BJ (cell line): ENCODE measurements around the gene ANKH. TPM values are rescaled to one million over a fixed set of nuclear protein-coding genes. Genes with fewer than 3 reads are reported as not detected.

Experiments
- CTCF ChIA-PET: fragments of 350-600 bp; formaldehyde crosslinking; extraction: SDS; loops from one replicate; lab custom pipeline; 2021; ENCODE audit warnings: antibody characterized with exemption, inconsistent platforms; lab: Yijun Ruan, JAX
- POLR2A ChIA-PET: fragments of 300-600 bp; sonication (Branson Sonifier 250); formaldehyde crosslinking; extraction: SDS; loops from one replicate; lab custom pipeline; 2021; ENCODE audit warnings: antibody characterized with exemption; lab: Charles Lee
- DNase-seq: peaks from one replicate; pipeline ENCODE4 v3.0.0-alpha.2; 2011; ENCODE audit warnings: low read depth
- H3K27me3 ChIP-seq: 2 replicates; pipeline ENCODE4 v1.6.0; 2011; ENCODE audit warnings: low read length; ENCODE audit not compliant: control insufficient read depth, insufficient read depth
- H3K36me3 ChIP-seq: 2 replicates; pipeline ENCODE4 v1.5.1; 2011; ENCODE audit warnings: low read length; ENCODE audit not compliant: control insufficient read depth, insufficient read depth
- H3K4me3 ChIP-seq: 2 replicates; pipeline ENCODE4 v1.5.1; 2011; ENCODE audit warnings: low read depth, mild to moderate bottlenecking, control low read depth, low read length
- polyA plus RNA-seq: library from polyadenylated mRNA; depleted of rRNA; stranded (reverse); fragments of >200 nt; gene quantifications from 2 replicates; pipeline ENCODE4 v1.2.3, GENCODE V29; 2011
- TF ChIP-seq, protein P1 (sequence below): IDR thresholded peaks from 2 replicates; pipeline ENCODE4 v1.5.1; 2011; ENCODE audit warnings: low read depth, mild to moderate bottlenecking, control low read depth, inconsistent platforms, low read length, moderate library complexity; ENCODE audit not compliant: insufficient read depth

Gene ANKH
- polyA plus RNA-seq, 1 experiment: 65.3 TPM

- Histone ChIP-seq H3K4me3 (no peak overlapping the region), H3K36me3 (no peaks in the 10 kb centered on the region), H3K27me3 (no peaks in the 10 kb centered on the region)
- ChIA-PET POLR2A (no interaction called here), CTCF (no interaction called here)
- TF ChIP-seq, protein P1, sequence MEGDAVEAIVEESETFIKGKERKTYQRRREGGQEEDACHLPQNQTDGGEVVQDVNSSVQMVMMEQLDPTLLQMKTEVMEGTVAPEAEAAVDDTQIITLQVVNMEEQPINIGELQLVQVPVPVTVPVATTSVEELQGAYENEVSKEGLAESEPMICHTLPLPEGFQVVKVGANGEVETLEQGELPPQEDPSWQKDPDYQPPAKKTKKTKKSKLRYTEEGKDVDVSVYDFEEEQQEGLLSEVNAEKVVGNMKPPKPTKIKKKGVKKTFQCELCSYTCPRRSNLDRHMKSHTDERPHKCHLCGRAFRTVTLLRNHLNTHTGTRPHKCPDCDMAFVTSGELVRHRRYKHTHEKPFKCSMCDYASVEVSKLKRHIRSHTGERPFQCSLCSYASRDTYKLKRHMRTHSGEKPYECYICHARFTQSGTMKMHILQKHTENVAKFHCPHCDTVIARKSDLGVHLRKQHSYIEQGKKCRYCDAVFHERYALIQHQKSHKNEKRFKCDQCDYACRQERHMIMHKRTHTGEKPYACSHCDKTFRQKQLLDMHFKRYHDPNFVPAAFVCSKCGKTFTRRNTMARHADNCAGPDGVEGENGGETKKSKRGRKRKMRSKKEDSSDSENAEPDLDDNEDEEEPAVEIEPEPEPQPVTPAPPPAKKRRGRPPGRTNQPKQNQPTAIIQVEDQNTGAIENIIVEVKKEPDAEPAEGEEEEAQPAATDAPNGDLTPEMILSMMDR: no peak
- no peak for DNase-seq
Observed at GRCh38 chr5:14908172-14908571, 36.6 kb upstream of the ANKH start.

DNA sequence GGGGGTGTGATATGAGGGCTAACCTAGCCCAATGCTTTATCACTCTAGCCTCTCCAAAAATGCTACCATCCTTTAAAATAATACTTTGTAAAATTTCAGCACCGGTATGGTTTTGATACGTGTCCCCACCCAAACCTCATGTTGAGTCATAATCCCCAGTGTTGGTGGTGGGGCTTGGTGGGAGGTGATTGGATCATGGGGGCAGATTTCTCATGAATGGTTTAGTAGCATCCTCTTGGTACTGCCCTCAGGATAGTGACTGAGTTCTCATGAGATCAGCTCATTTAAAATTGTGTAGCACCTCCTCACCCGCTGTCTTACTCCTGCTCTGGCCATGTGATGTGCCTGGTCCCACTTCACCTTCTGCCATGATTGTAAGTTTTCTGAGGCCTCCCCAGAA lies 35.0 kb upstream of the ANKH start:
- DNase-seq: no peak
- TF ChIP-seq, protein P1: no peak
- Histone ChIP-seq H3K27me3 (no peaks in the 10 kb centered on the region), H3K36me3 (no peaks in the 10 kb centered on the region), H3K4me3 (no peak overlapping the region)
- ChIA-PET CTCF (no interaction called here), POLR2A (no interaction called here)

DNA sequence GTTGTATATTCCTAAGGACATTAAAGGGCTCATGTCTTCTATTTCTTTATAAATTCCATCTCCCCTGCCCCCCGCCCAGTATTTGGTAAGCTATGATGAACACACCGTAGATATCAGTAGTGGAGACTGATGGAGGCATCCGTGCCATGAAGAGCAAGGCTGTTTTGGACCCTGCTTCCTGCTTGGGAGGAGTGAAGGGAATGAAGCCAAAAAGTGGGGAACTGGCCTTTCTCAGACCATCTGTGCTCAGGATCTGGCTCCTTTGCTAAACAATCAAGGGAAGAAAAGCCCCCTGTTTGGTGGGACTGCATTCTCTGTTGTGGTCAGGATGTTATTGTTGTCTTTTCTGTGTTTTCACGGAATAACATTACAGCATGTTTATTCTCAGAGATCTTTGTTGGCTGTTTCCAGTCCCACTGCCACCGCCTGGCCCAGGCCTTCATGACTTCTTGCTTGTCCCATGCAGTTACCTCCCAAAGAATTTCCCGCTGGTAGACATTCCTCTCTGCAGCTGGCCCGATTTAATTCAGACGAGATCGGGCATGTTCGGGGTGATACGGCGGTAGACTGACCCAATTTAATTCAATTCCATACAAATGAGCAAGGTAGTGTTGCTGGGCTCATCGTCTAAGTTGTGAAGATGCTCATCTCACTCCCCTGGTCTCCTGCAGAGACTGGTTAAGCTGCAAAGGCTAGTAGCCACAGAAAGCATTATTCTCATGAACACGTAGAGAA lies 31.4 kb upstream of the ANKH start:
- no peak for DNase-seq
- Histone ChIP-seq H3K27me3 (no peaks in the 10 kb centered on the region), H3K4me3 (no peak overlapping the region), H3K36me3 (no peaks in the 10 kb centered on the region)
- ChIA-PET CTCF (interaction anchor here (1.1 to 1.8 kb wide), 2 partner anchors 30 to 176 kb away, joined by 3 read pairs; no protein-coding TSS in a partner anchor), POLR2A (no interaction called here)
- TF ChIP-seq, protein P1: no peak

GRCh38 chr5:14901462-14902051 lies 30.0 kb upstream of the ANKH start:
- CTCF ChIA-PET: interaction anchor here (1.0 to 1.5 kb wide), 3 partner anchors 10 to 104 kb away, joined by 3 read pairs; no protein-coding TSS in a partner anchor
- no peaks in the 10 kb centered on the region for H3K36me3 ChIP-seq
- POLR2A ChIA-PET: no interaction called here
- DNase-seq: peak; percentile 76
- no peak overlapping the region for H3K4me3 ChIP-seq
- no peaks in the 10 kb centered on the region for H3K27me3 ChIP-seq
- TF ChIP-seq, protein P1: no peak

GRCh38 chr5:14900693-14901461 lies 29.3 kb upstream of the ANKH start:
- DNase-seq: peak; percentile 66
- Histone ChIP-seq H3K4me3 (no peak overlapping the region), H3K36me3 (no peaks in the 10 kb centered on the region), H3K27me3 (no peaks in the 10 kb centered on the region)
- TF ChIP-seq, protein P1: no peak
- CTCF ChIA-PET: interaction anchor here (1.0 to 1.5 kb wide), 3 partner anchors 10 to 105 kb away, joined by 3 read pairs; no protein-coding TSS in a partner anchor
- POLR2A ChIA-PET: no interaction called here
